Ovary (tissue), 3 donors: Measurements from ENCODE around the gene ABTB2.

Experiments used
- CTCF ChIP-seq, 3 donors: fragments of 450-650 bp in 2 of 3; fragments of 200-600 bp in 1 of 3; IDR thresholded peaks; one replicate each; pipeline versions ENCODE4 v1.5.1 to v1.8.0; 2016 to 2022; ENCODE audit warnings: antibody characterized with exemption in 3 of 3, mild to moderate bottlenecking in 1 of 3
- EP300 ChIP-seq: sonication (generic); formaldehyde crosslinking; IDR thresholded peaks from one replicate; pipeline ENCODE4 v1.6.1; 2017; ENCODE audit warnings: antibody characterized with exemption
- donor health status: DM: no; HTN: no; CAD: no.

- TF ChIP-seq EP300 (no peak), CTCF (IDR thresholded peaks at IDR 0.05) (no peak)
Measured at GRCh38 chr11:34261095-34261494, 96.7 kb downstream of the ABTB2 start.
